SU-DHL-6 (cell line): Measurements from ENCODE around the gene ARHGAP35.

Experiments used
- H2AFZ ChIP-seq: fragments of 200-600 bp; sonication (generic); 2 replicates; pipeline ENCODE4 v1.6.1; 2014; ENCODE audit warnings: low read depth, mild to moderate bottlenecking, moderate library complexity, mixed read lengths, antibody characterized with exemption, low read length; ENCODE audit not compliant: severe bottlenecking
- H3F3A ChIP-seq: fragments of 200-600 bp; shearing (Covaris generic); 2 replicates; pipeline ENCODE4 v1.6.0; 2016; ENCODE audit warnings: antibody characterized with exemption, mild to moderate bottlenecking; ENCODE audit not compliant: insufficient read depth
- H3K27ac ChIP-seq: fragments of 200-600 bp; sonication (generic); 2 replicates; pipeline ENCODE4 v1.5.1; 2016; ENCODE audit warnings: low read depth, mild to moderate bottlenecking, low read length, moderate library complexity, mixed read lengths
- H3K27me3 ChIP-seq: fragments of 200-600 bp; sonication (generic), shearing (Covaris generic); 2 replicates; pipeline ENCODE4 v1.6.0; 2014; ENCODE audit warnings: mild to moderate bottlenecking, low read length
- H3K36me3 ChIP-seq: fragments of 200-600 bp; sonication (generic); 2 replicates; pipeline ENCODE4 v1.6.1; 2014; ENCODE audit warnings: mild to moderate bottlenecking, low read length, mixed read lengths
- H3K4me2 ChIP-seq: fragments of 300-600, 200-600 bp; shearing (Covaris generic), sonication (generic); 2 replicates; pipeline ENCODE4 v1.6.0; 2014; ENCODE audit warnings: low read length, low read depth, mild to moderate bottlenecking; ENCODE audit not compliant: poor library complexity, severe bottlenecking
- H3K4me3 ChIP-seq: fragments of 200-600 bp; sonication (generic); 2 replicates; pipeline ENCODE4 v1.5.1; 2014; ENCODE audit warnings: antibody characterized with exemption, low read length, mild to moderate bottlenecking, mixed read lengths; ENCODE audit not compliant: insufficient read depth, poor library complexity, severe bottlenecking
- H3K79me2 ChIP-seq: fragments of 200-600 bp; sonication (generic); 2 replicates; pipeline ENCODE4 v1.6.1; 2014; ENCODE audit warnings: mild to moderate bottlenecking, low read length, moderate library complexity; ENCODE audit not compliant: insufficient read depth
- H3K9ac ChIP-seq: fragments of 200-600 bp; sonication (generic); 2 replicates; pipeline ENCODE4 v1.7.0; 2014; ENCODE audit warnings: mild to moderate bottlenecking, low read length
- H3K9me2 ChIP-seq: fragments of 200-600 bp; sonication (generic); replicated peaks from 2 replicates; pipeline ENCODE4 v1.6.1; 2014; ENCODE audit warnings: low read length; ENCODE audit not compliant: insufficient read depth
- H3K9me3 ChIP-seq: fragments of 200-600 bp; sonication (generic); 2 replicates; pipeline ENCODE4 v1.6.1; 2014; ENCODE audit warnings: low read length, mixed read lengths; ENCODE audit not compliant: insufficient read depth
- H4K20me1 ChIP-seq: fragments of 200-600 bp; sonication (generic); 2 replicates; pipeline ENCODE4 v1.6.1; 2014; ENCODE audit warnings: low read depth, mild to moderate bottlenecking, antibody characterized with exemption, low read length, moderate library complexity, mixed read lengths
- CTCF ChIP-seq: fragments of 200-600 bp; sonication (generic); IDR thresholded peaks from one replicate; pipeline ENCODE4 v1.5.1; 2017; ENCODE audit warnings: antibody characterized with exemption, mild to moderate bottlenecking, low read length, moderate library complexity; ENCODE audit not compliant: insufficient read depth, poor library complexity, severe bottlenecking
- EZH2phosphoT487 ChIP-seq: fragments of 200-600 bp; sonication (generic), shearing (Covaris generic); conservative IDR thresholded peaks from 2 replicates; pipeline ENCODE4 v1.6.1; 2018; ENCODE audit warnings: mild to moderate bottlenecking, antibody characterized with exemption, low read length, moderate library complexity, mixed read lengths

ARHGAP35 gene

GRCh38 chr19:46856062-46857022, 4.5 kb upstream of the ARHGAP35 start:
- peak; percentile 72 for TF ChIP-seq CTCF
- TF ChIP-seq EZH2phosphoT487, result no peak
- Histone ChIP-seq H3K27ac (no peak overlapping the region), H3K79me2 (peaks cover under 1% of the 10 kb centered on the region; the same call in 1 of the 2 replicates)

GRCh38 chr19:46859637-46860124, 1.1 kb upstream of the ARHGAP35 start:
- Histone ChIP-seq H3K36me3 (no peaks in the 10 kb centered on the region), H3K4me3 (peak overlapping the region; percentile 60), H3K4me2 (peak overlapping the region; percentile 71), H3F3A (no peaks in the 10 kb centered on the region; the same call in 1 of the 2 replicates), H3K9me3 (no peaks in the 10 kb centered on the region), H3K27me3 (no peaks in the 10 kb centered on the region), H3K9me2 (no peaks in the 10 kb centered on the region), H3K79me2 (peaks cover 34% of the 10 kb centered on the region), H3K27ac (peak overlapping the region; percentile 91), H4K20me1 (no peaks in the 10 kb centered on the region; the same call in 1 of the 2 replicates), H3K9ac (peak overlapping the region; percentile 77), H2AFZ (peak overlapping the region; percentile 3)
- TF ChIP-seq CTCF (no peak), EZH2phosphoT487 (no peak)

More at GRCh38 chr19:46856062-46857022, 4.5 kb upstream of the ARHGAP35 start:
- no peaks in the 10 kb centered on the region for H3K9me3 ChIP-seq
- no peaks in the 10 kb centered on the region for H3K27me3 ChIP-seq
- H2AFZ ChIP-seq, result peak overlapping the region; percentile 58
- H3K9me2 ChIP-seq, result no peaks in the 10 kb centered on the region
- H4K20me1 ChIP-seq, result no peaks in the 10 kb centered on the region
- peak overlapping the region; percentile 42 for H3K4me2 ChIP-seq
- H3K4me3 ChIP-seq, result no peak overlapping the region
- H3K9ac ChIP-seq, result no peak overlapping the region
- no peaks in the 10 kb centered on the region for H3F3A ChIP-seq
- H3K36me3 ChIP-seq, result no peaks in the 10 kb centered on the region

- H3K27ac ChIP-seq, result peak overlapping the region; percentile 91
- peak overlapping the region; percentile 71 for H3K4me2 ChIP-seq
- no peaks in the 10 kb centered on the region for H3K9me3 ChIP-seq
- H3K9me2 ChIP-seq, result no peaks in the 10 kb centered on the region
- H3K9ac ChIP-seq, result peak overlapping the region; percentile 77
- no peak for TF ChIP-seq CTCF
- no peak for TF ChIP-seq EZH2phosphoT487
- peaks cover 40% of the 10 kb centered on the region for H3K79me2 ChIP-seq
- H4K20me1 ChIP-seq, result peaks cover 6% of the 10 kb centered on the region; the same call in 1 of the 2 replicates
- H3K27me3 ChIP-seq, result no peaks in the 10 kb centered on the region
- H2AFZ ChIP-seq, result no peak overlapping the region
- no peaks in the 10 kb centered on the region; the same call in 1 of the 2 replicates for H3F3A ChIP-seq
- H3K36me3 ChIP-seq, result no peaks in the 10 kb centered on the region
- peak overlapping the region; percentile 66 for H3K4me3 ChIP-seq
These were observed 512 bp upstream of the ARHGAP35 start for GRCh38 chr19:46860125-46860845.
